ENCODE data around the gene ARF5.

GRCh38 chr7:127582361-127582760 lies 5.8 kb upstream of the ARF5 start:
- TF ChIP-seq CTCF (IDR thresholded peaks at IDR 0.05) (no peak), POLR2A (IDR thresholded peaks at IDR 0.05) (no peak)
